GM18517 (cell line): ENCODE results near the gene GNAS-AS1.
A peak's percentile ranks its signal among the peaks of the same experiment; 100 is the strongest.

Source experiments
- ATAC-seq: cut with Tn5 transposase; IDR thresholded peaks from one replicate; pipeline ENCODE4 v1.9.1; 2021; ENCODE audit warnings: mild to moderate bottlenecking, moderate library complexity; ENCODE audit not compliant: unreplicated experiment

The GNAS-AS1 gene

GRCh38 chr20:58850693-58851174 lies at the start of gene GNAS-AS1:
Gene GNAS-AS1, minus strand, starts transcription at chr20:58850902.
- ATAC-seq: peak; percentile 87

GRCh38 chr20:58900397-58900796 lies 49.7 kb upstream of the GNAS-AS1 start:
- ATAC-seq: no peak

DNA sequence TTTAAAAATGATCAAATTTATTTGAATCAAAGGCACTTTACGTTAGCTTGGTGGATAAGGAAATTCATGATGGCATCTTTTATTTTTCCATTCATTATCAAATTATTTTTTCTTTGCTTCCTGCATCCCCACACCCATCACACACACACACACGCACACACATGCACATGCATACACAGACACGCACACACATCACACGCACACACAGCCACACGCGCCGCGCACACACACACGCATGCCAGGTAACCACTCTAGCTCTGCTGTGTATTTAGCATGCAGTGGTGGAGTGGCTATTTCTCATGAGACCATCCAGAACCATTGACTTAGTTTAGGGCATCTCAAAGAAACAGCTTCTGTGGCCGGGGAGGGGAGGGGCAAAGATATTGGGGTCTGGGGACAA lies 48.8 kb upstream of the GNAS-AS1 start:
- ATAC-seq: no peak

GRCh38 chr20:58898629-58899408 lies 48.1 kb upstream of the GNAS-AS1 start:
- ATAC-seq: no peak

GRCh38 chr20:58897488-58897887 lies 46.8 kb upstream of the GNAS-AS1 start:
- ATAC-seq: no peak

- no peak for ATAC-seq
Measured at GRCh38 chr20:58896820-58897219, 46.1 kb upstream of the GNAS-AS1 start.

DNA sequence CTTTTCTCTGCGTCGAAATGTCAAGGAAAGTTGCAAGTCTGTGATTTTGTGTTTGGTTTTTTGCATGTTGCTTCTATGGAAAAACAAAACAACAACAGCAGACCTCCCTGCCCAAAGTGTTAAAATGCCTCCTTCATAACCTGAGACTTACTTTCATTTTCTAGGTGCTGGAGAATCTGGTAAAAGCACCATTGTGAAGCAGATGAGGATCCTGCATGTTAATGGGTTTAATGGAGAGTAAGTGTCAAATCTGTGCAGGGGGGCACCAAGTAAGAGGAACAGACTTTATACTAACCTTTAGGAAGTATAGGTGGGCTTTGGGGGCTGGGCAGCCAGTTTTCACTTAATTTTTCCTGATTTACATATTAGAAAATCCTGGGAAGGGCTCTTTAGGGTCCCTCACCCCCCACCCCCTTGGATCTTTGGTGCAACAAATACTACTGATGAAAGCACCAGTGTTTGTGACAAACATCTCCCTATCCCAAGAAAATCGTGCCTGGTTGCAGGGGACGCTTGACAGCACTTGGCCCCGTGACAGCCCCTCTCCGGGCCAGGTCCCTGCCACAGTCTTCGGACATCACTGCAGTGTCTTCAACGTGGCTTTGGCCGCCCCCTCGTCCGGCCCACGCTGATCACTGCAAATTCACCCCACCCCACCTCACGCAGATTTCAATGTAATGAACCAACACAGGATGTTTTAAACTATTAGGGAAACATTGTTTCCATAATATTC lies 44.9 kb upstream of the GNAS-AS1 start:
- no peak for ATAC-seq

GRCh38 chr20:58894652-58895447 lies 44.1 kb upstream of the GNAS-AS1 start:
- no peak for ATAC-seq

DNA sequence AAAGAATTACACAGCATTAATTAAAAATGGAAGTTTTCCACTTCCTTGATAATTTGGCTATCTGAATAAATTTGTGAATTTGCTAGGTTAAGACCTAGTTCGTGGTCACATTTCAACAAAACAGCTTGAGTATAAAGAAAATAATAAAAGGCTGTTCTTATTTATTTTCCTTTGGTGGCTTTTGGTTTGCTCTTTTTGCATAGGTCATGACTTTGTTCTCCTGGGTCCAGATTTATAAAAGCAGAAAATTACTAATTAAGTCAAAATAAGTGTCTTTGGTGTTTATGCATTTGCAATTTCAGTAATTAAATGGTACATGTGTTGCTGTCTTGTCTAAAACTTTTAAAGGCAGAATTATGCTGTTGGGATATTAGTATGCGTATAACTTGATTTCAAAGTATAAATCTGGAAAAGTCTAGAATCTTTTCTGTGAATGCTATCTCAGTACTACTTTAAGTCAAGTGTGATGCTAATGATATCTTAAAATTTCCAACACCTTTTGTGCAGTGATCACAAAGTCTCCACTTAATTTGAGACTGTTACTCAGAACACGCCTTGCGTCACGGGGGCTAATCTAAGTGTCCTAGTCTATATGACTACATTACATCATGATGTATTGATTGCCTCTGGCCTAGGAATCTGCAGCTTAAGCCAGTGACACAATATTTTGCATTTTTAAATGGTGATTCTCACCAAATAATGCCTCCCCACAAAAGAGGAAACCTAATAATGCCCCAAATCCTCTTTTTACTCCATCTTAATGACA lies 42.8 kb upstream of the GNAS-AS1 start:
- no peak for ATAC-seq

- no peak for ATAC-seq
Measured at GRCh38 chr20:58892932-58893224, 42.2 kb upstream of the GNAS-AS1 start.

DNA sequence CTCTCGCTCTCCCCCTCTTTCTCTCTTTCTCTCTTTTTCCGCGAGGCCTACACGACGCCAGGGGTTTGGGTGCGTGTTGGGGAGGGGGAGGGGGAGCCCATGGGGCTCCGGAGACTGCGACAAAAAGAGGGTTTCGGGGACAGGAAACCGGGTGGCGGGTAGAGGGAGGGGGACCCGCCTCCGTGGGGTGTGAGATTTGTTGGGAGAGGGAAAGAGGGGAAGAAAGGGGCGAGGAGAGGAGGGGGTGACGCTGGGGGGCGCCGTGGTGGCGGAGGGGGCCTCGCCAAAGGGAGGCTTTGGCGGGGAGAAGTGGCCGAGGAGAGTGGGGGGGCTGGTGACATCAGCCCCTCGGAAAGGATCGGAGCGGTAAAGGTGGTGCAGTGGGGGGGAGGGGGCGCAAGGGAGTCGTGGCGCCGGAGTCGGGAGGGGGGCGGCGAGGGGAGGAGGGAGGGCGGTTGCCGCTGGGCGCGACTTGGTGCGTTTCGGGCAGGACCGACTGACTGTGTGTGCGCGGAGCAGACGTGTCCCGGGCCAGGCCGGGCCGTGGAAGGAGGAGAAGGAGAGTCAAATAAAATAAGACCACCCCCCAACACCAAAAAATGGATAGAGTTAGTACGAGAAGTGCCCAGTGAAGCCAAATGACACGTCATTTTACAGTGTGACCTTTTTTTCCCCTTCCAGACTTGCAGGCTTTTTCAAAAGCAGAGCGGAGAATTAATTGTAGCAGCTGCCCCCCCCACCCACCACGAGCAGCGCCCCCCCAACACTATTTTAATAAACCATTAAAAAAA lies 41.6 kb upstream of the GNAS-AS1 start:
- no peak for ATAC-seq

GRCh38 chr20:58891718-58892140 lies 41.0 kb upstream of the GNAS-AS1 start:
- ATAC-seq: no peak

GRCh38 chr20:58891086-58891717 lies 40.5 kb upstream of the GNAS-AS1 start:
- ATAC-seq: no peak

- no peak for ATAC-seq
Measured at GRCh38 chr20:58890518-58891085, 39.9 kb upstream of the GNAS-AS1 start.

GRCh38 chr20:58889798-58890517 lies 39.3 kb upstream of the GNAS-AS1 start:
- ATAC-seq: no peak

- ATAC-seq: no peak
Measured at GRCh38 chr20:58889334-58889760, 38.6 kb upstream of the GNAS-AS1 start.

DNA sequence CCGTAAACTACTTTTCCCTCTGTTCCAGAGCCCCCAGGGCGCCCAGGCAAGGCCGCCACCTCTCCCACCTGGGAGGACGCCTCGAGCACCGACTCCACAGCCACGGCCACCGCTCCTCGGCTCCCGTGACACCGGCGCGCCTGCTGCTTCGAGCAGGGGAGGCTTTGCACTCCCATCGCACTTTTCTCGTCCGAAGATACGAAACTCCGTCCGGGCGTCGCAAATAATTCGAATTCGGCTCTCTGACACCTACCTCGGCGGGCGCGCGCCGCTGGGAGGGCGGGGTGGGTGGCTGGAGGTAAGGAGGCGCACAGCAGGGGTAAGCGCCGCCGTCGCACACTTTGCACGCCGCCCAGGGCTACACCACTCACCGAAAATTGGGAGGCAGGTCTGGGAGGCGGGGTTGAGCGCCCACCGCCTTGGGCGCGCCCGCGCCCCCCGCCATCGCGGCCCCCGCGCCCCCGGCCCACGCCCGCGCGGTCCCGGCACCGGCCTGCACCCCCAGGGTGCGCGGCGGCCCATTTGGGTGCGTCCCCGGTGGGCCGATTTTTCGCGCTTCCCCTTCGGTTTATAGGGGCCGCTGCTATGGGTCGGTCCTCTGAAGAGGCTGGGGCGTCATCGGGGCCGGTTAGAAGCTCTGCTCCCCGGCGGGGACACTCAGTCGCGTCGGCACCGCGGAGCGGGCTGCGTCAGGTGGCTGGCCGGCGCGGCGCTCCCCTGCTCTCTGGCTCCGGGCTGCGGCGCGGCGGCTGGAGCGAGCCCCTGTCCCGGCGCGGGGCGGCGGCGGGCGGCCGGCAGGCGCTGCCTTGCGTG lies 38.0 kb upstream of the GNAS-AS1 start:
- peak; percentile 43 for ATAC-seq

DNA sequence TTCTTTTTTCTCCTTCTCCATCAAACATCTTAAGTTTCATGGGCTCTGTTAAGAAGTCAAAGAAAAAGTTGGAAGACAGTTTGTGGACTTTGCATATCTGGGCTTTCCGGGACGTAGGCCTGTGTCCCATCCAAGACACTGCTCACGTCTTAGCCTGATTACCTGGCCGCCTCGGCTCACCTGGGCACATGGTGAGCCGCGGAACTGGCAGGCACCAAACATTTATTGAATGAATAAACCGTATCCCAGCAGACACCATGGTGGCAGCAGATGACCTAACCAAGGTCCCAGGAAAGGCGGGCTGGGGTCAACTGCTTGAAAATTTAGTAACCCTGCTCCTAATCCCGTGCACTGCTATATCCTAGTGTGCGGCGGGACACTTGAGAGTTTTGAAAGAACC lies 37.4 kb upstream of the GNAS-AS1 start:
- no peak for ATAC-seq
